Cardiac muscle cell (in vitro differentiated cells and primary cell): ENCODE measurements around the gene ZNF276. TPM values are rescaled to one million over a fixed set of nuclear protein-coding genes. Genes with fewer than 3 reads are reported as not detected.

Source experiments
- DNase-seq, 2 donors: peaks; one replicate each; pipeline versions ENCODE4 v3.0.0 to v3.0.0-alpha.2; 2010 to 2017; ENCODE audit warnings: low read depth in 1 of 2, low spot score in 1 of 2
- H3K27ac ChIP-seq: fragments of 200-600 bp; sonication (generic); 2 replicates; pipeline ENCODE4 v1.5.1; 2016
- H3K27me3 ChIP-seq: fragments of 200-600 bp; sonication (generic); 2 replicates; pipeline ENCODE4 v1.6.0; 2016; ENCODE audit warnings: control low read depth
- H3K36me3 ChIP-seq: fragments of 200-600 bp; sonication (generic); 2 replicates; pipeline ENCODE4 v1.5.1; 2016; ENCODE audit warnings: control low read depth
- H3K4me1 ChIP-seq: fragments of 200-600 bp; sonication (generic); 2 replicates; pipeline ENCODE4 v1.8.1; 2017; ENCODE audit warnings: low read depth, mild to moderate bottlenecking, mixed run types
- H3K4me3 ChIP-seq: fragments of 200-600 bp; sonication (generic); 2 replicates; pipeline ENCODE4 v1.5.1; 2016; ENCODE audit warnings: mild to moderate bottlenecking
- H3K9me3 ChIP-seq: fragments of 200-600 bp; sonication (generic); 2 replicates; pipeline ENCODE4 v1.5.1; 2017; ENCODE audit warnings: low read depth, mild to moderate bottlenecking, control low read depth
- CTCF ChIP-seq: IDR thresholded peaks from 2 replicates; pipeline ENCODE4 v1.5.1; 2012; ENCODE audit warnings: low read depth, mild to moderate bottlenecking, low read length
- polyA plus RNA-seq: library from polyadenylated mRNA; unstranded; fragments of >200 nt; fragmentation: Nextera tagmentation; extraction: Ambion mirVana; gene quantifications from 2 replicates; pipeline ENCODE4 v1.2.1, GENCODE V29; 2016
- total RNA-seq: library from RNA; depleted of rRNA; stranded (reverse); fragments of >200 nt; gene quantifications from 2 replicates; pipeline ENCODE4 v1.2.3, GENCODE V29; 2016

Gene ZNF276
- total and polyA plus RNA-seq, 2 experiments from 2014 or later, result 16.2 to 43.2 TPM

GRCh38 chr16:89737341-89738071 lies 16.2 kb downstream of the ZNF276 start:
- peaks cover 18% of the 10 kb centered on the region for H3K4me1 ChIP-seq
- H3K4me3 ChIP-seq, result no peak overlapping the region
- peaks cover 50% of the 10 kb centered on the region for H3K36me3 ChIP-seq
- H3K9me3 ChIP-seq, result no peaks in the 10 kb centered on the region
- no peaks in the 10 kb centered on the region for H3K27me3 ChIP-seq
- TF ChIP-seq CTCF, result no peak
- H3K27ac ChIP-seq, result no peak overlapping the region
- no peak for DNase-seq

GRCh38 chr16:89738072-89738377 lies 16.7 kb downstream of the ZNF276 start:
- Histone ChIP-seq H3K4me3 (no peak overlapping the region), H3K27me3 (no peaks in the 10 kb centered on the region), H3K9me3 (no peaks in the 10 kb centered on the region), H3K4me1 (peaks cover 18% of the 10 kb centered on the region), H3K27ac (peak overlapping the region; percentile 48), H3K36me3 (peaks cover 50% of the 10 kb centered on the region)
- no peak for DNase-seq
- no peak for TF ChIP-seq CTCF

GRCh38 chr16:89738538-89739317 lies 17.4 kb downstream of the ZNF276 start:
- H3K9me3 ChIP-seq, result no peaks in the 10 kb centered on the region
- H3K4me3 ChIP-seq, result no peak overlapping the region
- peaks cover 18% of the 10 kb centered on the region for H3K4me1 ChIP-seq
- H3K27me3 ChIP-seq, result no peaks in the 10 kb centered on the region
- peaks cover 45% of the 10 kb centered on the region for H3K36me3 ChIP-seq
- TF ChIP-seq CTCF, result no peak
- peak overlapping the region; percentile 61 for H3K27ac ChIP-seq
- DNase-seq, result no peak

- no peak for DNase-seq
- H3K27ac ChIP-seq, result peak overlapping the region; percentile 61
- TF ChIP-seq CTCF, result no peak
- H3K9me3 ChIP-seq, result no peaks in the 10 kb centered on the region
- H3K36me3 ChIP-seq, result peaks cover 40% of the 10 kb centered on the region
- H3K27me3 ChIP-seq, result no peaks in the 10 kb centered on the region
- H3K4me1 ChIP-seq, result peaks cover 18% of the 10 kb centered on the region
- no peak overlapping the region for H3K4me3 ChIP-seq
These were observed 18.0 kb downstream of the ZNF276 start for GRCh38 chr16:89739383-89739782.

GRCh38 chr16:89741342-89742014 lies 20.1 kb downstream of the ZNF276 start:
- no peak overlapping the region for H3K4me3 ChIP-seq
- H3K9me3 ChIP-seq, result no peaks in the 10 kb centered on the region
- peaks cover 31% of the 10 kb centered on the region for H3K36me3 ChIP-seq
- DNase-seq, result peak in 1 of 2 donors; percentile 65
- H3K27ac ChIP-seq, result peak overlapping the region; percentile 61
- H3K4me1 ChIP-seq, result peaks cover 18% of the 10 kb centered on the region
- no peak for TF ChIP-seq CTCF
- H3K27me3 ChIP-seq, result no peaks in the 10 kb centered on the region
